UCSD-AML1 (cell line): ENCODE results near the gene ADGRA1.
"Not testable (repeated sequence)": the region's sequence is repeated elsewhere in the genome, so short reads cannot be mapped to it uniquely, and the experiment has no call there.

ENCODE experiments used
- DNase-seq: peaks from one replicate; lab custom pipeline; 2025; ENCODE audit not compliant: unreplicated experiment; lab: John Stamatoyannopoulos, UW

Gene ADGRA1

GRCh38 chr10:133126431-133127290, 38.9 kb downstream of the ADGRA1 start:
- DNase-seq = no peak

DNA sequence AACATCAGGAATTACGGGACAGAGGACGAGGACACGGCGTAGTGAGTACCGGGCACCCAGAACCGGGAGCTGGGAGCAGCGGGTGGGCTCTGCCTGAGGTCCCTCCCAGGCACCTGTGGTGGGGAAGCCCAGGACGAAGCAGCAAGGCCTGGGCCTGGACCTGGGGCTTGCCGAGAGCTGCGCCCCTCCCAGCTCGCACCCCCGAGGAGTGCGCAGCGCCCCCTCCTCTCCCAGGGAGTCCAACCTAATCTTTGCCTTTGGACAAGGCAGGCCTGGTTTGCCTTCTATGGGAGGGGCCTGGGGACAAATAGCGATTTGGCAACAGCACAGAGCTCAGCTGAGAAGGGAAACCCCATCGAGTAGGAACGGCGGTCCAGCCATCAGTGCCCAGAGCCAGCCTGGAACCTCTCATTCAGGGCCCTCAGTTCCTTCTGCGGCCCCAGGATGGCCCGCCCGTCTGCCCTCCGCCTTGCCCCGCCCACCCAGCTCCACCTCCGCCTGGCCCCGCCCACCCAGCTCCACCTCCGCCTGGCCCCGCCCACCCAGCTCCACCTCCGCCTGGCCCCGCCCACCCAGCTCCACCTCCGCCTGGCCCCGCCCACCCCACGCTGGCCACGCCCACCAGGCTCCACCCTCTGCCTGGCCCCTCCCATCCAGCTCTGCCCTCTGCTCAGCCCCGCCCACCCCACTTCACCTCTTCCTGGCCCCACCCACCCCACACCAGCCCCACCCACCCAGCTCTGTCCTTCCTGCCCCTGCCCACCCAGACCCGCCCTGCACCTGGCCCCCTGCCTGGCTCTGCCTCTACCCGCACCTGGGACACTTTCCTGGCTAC, 39.8 kb downstream of the ADGRA1 start:
- DNase-seq = no peak

GRCh38 chr10:133128126-133129070, 40.7 kb downstream of the ADGRA1 start:
- no peak for DNase-seq

DNA sequence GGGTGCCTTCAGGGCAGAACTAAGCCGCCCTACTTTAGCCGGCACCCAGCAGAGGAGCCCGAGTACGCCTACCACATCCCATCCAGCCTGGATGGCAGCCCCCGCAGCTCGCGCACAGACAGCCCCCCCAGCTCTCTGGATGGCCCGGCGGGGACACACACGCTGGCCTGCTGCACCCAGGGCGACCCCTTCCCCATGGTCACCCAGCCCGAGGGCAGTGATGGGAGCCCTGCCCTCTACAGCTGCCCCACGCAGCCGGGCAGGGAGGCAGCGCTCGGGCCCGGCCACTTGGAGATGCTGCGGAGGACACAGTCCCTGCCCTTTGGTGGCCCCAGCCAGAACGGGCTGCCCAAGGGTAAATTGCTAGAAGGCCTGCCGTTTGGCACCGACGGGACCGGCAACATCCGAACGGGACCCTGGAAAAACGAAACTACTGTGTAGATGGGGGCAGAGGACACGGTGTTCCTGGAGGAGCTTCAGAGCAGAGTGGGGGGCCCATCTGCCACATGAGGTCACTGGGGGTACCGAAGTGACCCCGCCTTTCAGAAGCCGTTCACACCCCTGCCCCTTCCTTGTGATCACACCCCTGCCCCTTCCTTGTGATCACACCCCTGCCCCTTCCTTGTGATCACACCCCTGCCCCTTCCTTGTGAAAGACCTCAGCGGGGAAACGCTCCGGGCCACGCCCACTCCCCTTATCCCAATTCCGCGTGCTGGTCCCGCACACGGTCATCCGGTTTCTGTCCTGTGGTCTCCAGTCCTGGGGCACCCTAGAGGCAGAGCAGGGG, 41.5 kb downstream of the ADGRA1 start:
- DNase-seq = no peak

DNA sequence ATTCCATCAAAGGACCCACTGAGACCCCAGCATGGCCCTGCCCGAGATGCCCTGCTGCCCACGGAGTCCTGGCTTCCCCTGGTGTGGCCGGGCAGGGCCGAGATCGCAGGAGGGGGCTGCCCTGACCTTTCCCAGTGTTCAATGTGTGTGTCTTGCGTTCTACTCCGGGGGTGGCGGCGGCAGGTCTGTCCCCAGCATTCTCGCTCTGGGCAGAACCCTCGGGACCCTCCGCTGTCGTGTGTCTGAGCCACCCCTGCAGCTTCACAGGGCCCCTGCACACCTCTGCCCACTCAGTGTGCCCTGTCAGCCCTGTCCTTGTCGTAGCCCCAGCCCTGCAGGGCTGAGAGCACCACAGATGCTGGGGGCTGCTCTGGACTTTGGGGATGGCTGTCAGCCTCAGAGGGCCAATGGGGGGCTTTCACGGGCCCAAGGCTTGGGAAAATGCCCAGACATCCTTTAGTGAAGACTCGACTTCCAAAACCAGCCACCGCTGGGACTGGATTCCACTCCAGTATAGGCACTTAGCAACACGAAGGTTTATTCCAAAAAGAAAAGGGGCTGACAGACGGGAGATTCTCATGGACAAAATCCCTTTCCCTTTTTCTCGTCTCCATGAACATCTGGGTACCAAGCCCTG, 42.3 kb downstream of the ADGRA1 start:
- no peak for DNase-seq

GRCh38 chr10:133130602-133131001, 42.9 kb downstream of the ADGRA1 start:
- no peak for DNase-seq

DNA sequence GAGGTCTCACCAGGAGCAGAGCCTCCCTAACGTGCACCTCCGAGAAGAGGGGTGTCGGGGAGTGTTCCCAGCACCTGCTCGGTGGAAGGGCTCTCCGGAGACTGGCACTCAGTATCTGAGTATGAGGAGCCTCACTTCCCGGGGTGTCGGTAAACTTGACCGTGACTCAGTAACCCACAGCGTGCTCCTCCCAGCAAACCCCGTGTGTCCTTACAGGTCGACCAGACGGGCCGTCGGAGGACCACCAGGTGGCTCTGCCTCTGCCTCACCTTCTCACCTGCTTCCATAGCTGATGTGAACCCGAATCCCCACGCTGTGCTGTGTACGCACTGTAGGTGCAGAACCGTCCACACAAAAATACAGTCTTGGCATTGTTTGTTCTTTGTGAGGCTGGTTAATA, 43.3 kb downstream of the ADGRA1 start:
- DNase-seq = no peak

- no peak for DNase-seq
Measured at GRCh38 chr10:133131734-133132472, 44.2 kb downstream of the ADGRA1 start.

DNA sequence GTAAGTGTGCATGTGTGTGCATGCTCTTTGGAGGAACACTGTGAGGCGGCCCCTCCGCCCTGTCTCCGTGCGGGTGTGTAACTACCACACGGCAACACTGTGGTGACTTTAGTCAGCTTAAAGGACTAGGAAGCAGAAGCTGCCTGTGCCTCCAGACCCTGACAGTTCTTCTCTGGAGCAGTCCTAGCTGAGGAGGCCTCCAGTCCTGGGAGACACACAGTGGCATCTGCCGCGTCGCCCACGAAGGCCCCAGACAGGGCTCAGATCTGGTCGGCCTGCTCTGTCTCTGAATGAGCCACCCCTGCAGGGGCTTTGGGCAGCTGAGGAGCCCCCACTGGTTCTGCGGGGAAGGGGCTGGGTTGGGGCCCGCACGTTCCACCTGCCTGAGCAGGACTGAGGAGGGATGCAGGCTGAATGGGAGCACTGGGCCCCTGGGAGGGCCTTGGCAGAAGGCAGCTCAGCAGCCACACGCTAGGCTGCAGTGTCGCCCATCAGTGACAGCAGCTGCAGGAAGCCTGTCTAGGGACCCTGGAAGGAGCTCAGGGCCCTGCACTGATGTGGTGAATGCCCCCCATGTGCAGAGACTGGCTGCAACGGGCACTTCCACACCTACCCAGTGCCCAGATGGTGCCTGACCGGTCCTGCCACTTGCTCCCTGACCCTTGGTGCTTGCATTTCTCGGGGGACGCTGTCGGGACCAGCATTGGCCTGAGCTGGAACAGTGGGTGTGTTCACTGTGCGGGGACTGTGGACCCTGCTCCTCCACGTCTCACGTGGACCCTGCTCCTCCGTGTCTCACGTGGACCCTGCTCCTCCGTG, 45.0 kb downstream of the ADGRA1 start:
- no peak for DNase-seq

DNA sequence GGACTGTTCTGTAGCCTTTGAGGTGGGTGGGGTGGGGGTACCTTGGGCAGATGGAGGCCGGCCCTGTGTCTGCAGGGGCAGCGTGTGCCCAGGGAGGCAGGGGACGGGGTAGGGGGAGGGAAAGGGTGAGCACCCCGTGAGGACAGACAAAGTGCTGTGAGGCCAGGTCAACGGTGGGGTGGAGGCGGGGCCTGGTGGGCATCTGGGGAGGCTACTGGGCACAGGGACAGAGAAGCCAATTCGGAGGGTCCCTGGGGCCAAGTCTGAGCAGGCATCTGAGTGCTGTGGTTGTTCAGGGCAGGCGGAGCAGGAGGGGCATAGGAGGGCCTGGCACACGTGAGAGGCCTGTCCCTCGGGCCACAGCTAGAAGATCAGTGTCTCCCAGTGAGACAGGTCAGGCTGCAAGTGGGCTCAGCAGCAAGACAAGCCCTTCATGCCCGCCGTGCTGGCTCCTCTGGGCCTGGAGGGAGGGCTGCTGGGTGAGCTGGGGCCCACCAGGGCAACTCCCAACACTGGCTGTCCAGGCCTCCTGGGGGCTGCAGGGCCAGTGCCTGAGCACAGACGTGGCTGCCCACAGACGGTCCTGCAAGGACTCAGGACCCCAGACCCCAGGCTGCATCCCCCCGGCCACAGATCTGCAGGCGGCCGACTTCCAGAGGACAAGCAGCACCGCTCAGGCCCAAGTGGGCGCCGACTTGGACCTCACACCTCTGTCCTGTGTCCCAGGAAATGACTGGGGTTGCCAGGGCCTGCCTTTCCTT, 45.9 kb downstream of the ADGRA1 start:
- DNase-seq = no peak

DNA sequence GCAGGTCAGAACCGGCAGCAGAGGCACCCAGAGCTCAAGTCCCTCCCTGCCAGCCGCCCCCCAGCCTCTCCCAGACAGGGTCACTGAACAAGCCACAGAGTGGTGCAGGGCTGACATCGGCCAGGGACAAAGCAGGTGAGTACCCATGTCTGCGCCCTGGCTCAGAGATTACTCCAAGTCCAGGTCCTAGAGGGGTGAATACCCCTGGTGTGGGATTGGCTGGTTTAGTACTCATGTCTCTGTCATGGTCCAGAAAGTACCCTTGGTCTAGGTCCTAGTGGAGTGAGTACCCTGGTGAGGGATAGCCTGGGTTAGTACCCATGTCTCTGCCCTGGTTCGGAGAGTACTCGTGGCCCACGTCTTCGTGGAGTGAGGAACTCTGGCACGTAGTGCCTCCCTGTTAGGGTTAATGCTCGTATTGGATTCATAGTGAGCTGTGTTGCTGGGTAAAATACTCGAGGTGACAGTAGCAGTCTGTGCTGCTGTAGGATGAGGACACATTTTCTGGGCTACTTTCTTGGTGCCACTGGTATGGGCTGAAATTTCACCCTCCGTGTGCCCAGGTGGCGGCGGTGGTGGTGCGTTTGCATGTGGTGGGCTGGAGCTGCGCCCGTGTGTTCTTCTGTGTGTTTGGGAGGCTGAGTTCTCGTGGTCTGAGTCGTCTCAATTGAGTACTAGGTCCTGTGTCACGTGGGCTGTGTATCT, 46.8 kb downstream of the ADGRA1 start:
- DNase-seq = no peak

DNA sequence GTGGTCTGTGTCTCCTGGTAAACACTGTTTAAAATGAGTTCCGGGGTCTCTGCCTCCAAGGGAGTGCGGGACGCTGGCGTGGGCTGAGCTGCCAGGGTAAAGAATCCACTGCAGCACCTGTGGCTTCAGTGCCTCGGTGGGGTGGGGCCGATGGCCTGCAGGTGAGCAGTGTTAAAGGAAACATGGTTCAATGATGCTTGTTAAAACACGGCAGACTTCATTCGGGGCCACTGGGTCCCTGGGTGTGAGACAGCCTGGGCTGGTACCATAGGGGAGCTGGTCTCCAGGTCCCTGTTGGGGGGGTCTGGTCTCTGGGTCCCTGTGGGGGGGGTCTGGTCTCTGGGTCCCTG, 47.4 kb downstream of the ADGRA1 start:
- no peak for DNase-seq

DNA sequence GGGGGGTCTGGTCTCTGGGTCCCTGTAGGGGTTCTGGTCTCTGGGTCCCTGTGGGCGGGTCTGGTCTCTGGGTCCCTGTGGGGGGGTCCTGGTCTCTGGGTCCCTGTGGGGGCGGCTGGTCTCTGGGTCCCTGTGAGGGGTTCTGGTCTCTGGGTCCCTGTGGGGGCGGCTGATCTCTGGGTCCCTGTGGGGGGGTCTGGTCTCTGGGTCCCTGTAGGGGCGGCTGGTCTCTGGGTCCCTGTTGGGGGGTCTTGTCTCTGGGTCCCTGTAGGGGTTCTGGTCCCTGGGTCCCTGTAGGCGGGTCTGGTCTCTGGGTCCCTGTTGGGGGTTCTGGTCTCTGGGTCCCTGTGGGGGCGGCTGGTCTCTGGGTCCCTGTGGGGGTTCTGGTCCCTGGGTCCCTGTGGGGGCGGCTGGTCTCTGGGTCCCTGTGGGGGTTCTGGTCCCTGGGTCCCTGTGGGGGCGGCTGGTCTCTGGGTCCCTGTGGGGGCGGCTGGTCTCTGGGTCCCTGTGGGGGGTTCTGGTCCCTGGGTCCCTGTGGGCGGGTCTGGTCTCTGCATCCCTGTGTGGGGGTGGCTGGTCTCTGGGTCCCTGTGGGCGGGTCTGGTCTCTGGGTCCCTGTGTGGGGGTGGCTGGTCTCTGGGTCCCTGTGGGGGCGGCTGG, 49.9 kb downstream of the ADGRA1 start:
- not testable (repeated sequence) for DNase-seq

- no peak for DNase-seq
Measured at GRCh38 chr10:133139551-133140065, 51.9 kb downstream of the ADGRA1 start.

GRCh38 chr10:133140417-133141143, 52.9 kb downstream of the ADGRA1 start:
- DNase-seq = no peak
